ENCODE results near the gene AMFR. TPM values are rescaled to one million over a fixed set of nuclear protein-coding genes. Genes with fewer than 3 reads are reported as not detected.
A peak's percentile ranks its signal among the peaks of the same experiment; 100 is the strongest.

AMFR gene
- total and polyA plus RNA-seq, 2 of the 13 experiments (the other 11 are each of a cell fraction or from before 2014, with no cell fraction given), result 52.9 to 108 TPM

DNA sequence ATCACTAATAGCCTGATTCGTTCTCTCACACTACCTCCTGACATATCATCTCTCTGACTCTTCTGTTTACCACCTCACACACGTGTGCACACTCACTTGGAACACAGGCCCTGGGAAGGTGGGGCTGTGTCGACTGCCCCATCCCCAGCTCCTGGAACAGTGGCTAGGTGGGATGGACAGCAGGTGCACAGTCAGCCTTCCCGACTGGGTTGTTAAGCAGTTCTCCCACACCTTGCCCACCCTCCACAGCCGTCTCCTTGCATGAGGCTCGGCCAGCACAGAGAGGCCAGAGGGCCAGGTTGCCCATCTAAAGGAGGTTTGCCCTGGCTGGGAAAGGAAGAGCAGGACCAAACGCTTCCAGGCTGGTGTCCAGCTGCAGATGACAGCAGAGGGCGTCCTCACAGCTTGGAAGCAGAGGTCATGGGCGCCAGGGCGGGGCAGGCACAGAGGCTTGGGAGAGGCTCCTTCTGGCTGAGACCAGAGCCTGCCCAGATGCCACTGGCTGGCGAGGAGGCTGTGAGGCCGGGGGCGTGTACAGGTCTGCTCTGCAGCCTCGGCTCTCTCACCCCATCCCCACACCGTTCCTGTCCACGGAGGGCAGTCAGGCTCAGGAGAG lies 92.8 kb downstream of the AMFR start (continued):
- TF ChIP-seq ZBTB1 (CRISPR knock-in tag; IDR thresholded peaks at IDR 0.05; ENCODE audit: borderline replicate concordance), result no peak
- 0 out of 2 replicates have a peak, but pooled peaks have one; percentile 34 for TF ChIP-seq GTF3A (CRISPR knock-in tag; conservative IDR thresholded peaks at IDR 0.05)
- TF ChIP-seq ZNF781 (CRISPR knock-in tag; IDR thresholded peaks at IDR 0.05; ENCODE audit: borderline replicate concordance, not compliant biosample characterization), result peak; percentile 37
- no peak for TF ChIP-seq MIER2 (CRISPR knock-in tag; IDR thresholded peaks at IDR 0.05)
- no peak for TF ChIP-seq DR1 (CRISPR knock-in tag; IDR thresholded peaks at IDR 0.05)
- TF ChIP-seq ZNF891 (CRISPR knock-in tag; IDR thresholded peaks at IDR 0.05), result peak; percentile 54; the same call in 1 of the 2 replicates
- no peak for TF ChIP-seq NR2F2 (IDR thresholded peaks at IDR 0.05; ENCODE audit: borderline replicate concordance, low read depth)
- no peak for TF ChIP-seq BRCA1 (CRISPR knock-in tag; IDR thresholded peaks at IDR 0.05)
- no peak for TF ChIP-seq KLF9 (CRISPR knock-in tag; IDR thresholded peaks at IDR 0.05; ENCODE audit: low read depth)
- TF ChIP-seq, protein P1, sequence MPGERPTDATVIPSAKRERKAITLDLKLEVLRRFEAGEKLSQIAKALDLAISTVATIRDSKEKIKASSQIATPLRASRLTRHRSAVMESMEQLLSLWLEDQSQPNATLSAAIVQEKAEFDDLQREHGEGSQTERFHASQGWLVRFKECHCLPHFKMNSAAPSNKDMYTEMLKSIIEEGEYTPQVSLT (CRISPR knock-in tag; IDR thresholded peaks at IDR 0.05; ENCODE audit: borderline replicate concordance, low read depth), result no peak
- TF ChIP-seq FOXM1 (CRISPR knock-in tag; IDR thresholded peaks at IDR 0.05), result no peak
- TF ChIP-seq, protein P2, sequence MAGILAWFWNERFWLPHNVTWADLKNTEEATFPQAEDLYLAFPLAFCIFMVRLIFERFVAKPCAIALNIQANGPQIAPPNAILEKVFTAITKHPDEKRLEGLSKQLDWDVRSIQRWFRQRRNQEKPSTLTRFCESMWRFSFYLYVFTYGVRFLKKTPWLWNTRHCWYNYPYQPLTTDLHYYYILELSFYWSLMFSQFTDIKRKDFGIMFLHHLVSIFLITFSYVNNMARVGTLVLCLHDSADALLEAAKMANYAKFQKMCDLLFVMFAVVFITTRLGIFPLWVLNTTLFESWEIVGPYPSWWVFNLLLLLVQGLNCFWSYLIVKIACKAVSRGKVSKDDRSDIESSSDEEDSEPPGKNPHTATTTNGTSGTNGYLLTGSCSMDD (CRISPR knock-in tag; IDR thresholded peaks at IDR 0.05), result no peak
- no peak for TF ChIP-seq FOXC1 (CRISPR knock-in tag; IDR thresholded peaks at IDR 0.05; ENCODE audit: borderline replicate concordance)
- TF ChIP-seq LCORL (IDR thresholded peaks at IDR 0.05), result no peak
- peak; percentile 75 for TF ChIP-seq LCORL (CRISPR knock-in tag; IDR thresholded peaks at IDR 0.05)
- TF ChIP-seq TSC22D2 (CRISPR knock-in tag; IDR thresholded peaks at IDR 0.05; ENCODE audit: borderline replicate concordance), result no peak
- no peak for TF ChIP-seq ATM (IDR thresholded peaks at IDR 0.05; ENCODE audit: borderline replicate concordance)
- TF ChIP-seq, protein P3, sequence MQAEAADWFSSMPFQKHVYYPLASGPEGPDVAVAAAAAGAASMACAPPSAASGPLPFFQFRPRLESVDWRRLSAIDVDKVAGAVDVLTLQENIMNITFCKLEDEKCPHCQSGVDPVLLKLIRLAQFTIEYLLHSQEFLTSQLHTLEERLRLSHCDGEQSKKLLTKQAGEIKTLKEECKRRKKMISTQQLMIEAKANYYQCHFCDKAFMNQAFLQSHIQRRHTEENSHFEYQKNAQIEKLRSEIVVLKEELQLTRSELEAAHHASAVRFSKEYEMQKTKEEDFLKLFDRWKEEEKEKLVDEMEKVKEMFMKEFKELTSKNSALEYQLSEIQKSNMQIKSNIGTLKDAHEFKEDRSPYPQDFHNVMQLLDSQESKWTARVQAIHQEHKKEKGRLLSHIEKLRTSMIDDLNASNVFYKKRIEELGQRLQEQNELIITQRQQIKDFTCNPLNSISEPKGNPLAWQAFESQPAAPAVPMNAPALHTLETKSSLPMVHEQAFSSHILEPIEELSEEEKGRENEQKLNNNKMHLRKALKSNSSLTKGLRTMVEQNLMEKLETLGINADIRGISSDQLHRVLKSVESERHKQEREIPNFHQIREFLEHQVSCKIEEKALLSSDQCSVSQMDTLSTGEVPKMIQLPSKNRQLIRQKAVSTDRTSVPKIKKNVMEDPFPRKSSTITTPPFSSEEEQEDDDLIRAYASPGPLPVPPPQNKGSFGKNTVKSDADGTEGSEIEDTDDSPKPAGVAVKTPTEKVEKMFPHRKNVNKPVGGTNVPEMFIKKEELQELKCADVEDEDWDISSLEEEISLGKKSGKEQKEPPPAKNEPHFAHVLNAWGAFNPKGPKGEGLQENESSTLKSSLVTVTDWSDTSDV (CRISPR knock-in tag; IDR thresholded peaks at IDR 0.05), result no peak
- no peak for TF ChIP-seq SMARCE1 (IDR thresholded peaks at IDR 0.05; ENCODE audit: borderline replicate concordance)
- no peak for TF ChIP-seq ZKSCAN5 (CRISPR knock-in tag; IDR thresholded peaks at IDR 0.05)
- TF ChIP-seq, protein P4, sequence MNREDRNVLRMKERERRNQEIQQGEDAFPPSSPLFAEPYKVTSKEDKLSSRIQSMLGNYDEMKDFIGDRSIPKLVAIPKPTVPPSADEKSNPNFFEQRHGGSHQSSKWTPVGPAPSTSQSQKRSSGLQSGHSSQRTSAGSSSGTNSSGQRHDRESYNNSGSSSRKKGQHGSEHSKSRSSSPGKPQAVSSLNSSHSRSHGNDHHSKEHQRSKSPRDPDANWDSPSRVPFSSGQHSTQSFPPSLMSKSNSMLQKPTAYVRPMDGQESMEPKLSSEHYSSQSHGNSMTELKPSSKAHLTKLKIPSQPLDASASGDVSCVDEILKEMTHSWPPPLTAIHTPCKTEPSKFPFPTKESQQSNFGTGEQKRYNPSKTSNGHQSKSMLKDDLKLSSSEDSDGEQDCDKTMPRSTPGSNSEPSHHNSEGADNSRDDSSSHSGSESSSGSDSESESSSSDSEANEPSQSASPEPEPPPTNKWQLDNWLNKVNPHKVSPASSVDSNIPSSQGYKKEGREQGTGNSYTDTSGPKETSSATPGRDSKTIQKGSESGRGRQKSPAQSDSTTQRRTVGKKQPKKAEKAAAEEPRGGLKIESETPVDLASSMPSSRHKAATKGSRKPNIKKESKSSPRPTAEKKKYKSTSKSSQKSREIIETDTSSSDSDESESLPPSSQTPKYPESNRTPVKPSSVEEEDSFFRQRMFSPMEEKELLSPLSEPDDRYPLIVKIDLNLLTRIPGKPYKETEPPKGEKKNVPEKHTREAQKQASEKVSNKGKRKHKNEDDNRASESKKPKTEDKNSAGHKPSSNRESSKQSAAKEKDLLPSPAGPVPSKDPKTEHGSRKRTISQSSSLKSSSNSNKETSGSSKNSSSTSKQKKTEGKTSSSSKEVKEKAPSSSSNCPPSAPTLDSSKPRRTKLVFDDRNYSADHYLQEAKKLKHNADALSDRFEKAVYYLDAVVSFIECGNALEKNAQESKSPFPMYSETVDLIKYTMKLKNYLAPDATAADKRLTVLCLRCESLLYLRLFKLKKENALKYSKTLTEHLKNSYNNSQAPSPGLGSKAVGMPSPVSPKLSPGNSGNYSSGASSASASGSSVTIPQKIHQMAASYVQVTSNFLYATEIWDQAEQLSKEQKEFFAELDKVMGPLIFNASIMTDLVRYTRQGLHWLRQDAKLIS (CRISPR knock-in tag; IDR thresholded peaks at IDR 0.05), result no peak
- no peak for TF ChIP-seq HDAC6 (IDR thresholded peaks at IDR 0.05; ENCODE audit: low read depth, low read length)
- TF ChIP-seq, protein P5, sequence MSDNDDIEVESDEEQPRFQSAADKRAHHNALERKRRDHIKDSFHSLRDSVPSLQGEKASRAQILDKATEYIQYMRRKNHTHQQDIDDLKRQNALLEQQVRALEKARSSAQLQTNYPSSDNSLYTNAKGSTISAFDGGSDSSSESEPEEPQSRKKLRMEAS (IDR thresholded peaks at IDR 0.05), result no peak
- no peak for TF ChIP-seq SETDB1 (CRISPR knock-in tag; IDR thresholded peaks at IDR 0.05; ENCODE audit: borderline replicate concordance)
